B cell (primary cell): ENCODE data around the gene CORO2A. TPM values are rescaled to one million over a fixed set of nuclear protein-coding genes. Genes with fewer than 3 reads are reported as not detected.

Experiments
- ATAC-seq: fragments of 200-7000 bp; cut with Tn5 transposase; one replicate; pipeline ENCODE4 v1.10.0; 2021; ENCODE audit warnings: low read depth, mild to moderate bottlenecking, moderate number of reproducible peaks, moderate library complexity
- CTCF ChIA-PET: fragments of 350-600 bp; sonication (Branson Sonifier 250); formaldehyde crosslinking; loops from one replicate; lab custom pipeline; 2021; ENCODE audit warnings: antibody characterized with exemption, inconsistent platforms; lab: Charles Lee
- POLR2A ChIA-PET: fragments of 350-600 bp; sonication (Branson Sonifier 250); formaldehyde crosslinking; loops from one replicate; lab custom pipeline; 2021; ENCODE audit warnings: antibody characterized with exemption; lab: Charles Lee
- DNase-seq: peaks from one replicate; pipeline ENCODE4 v3.0.0; 2013
- H2AFZ ChIP-seq: 2 replicates; pipeline ENCODE4 v1.6.1; 2012; ENCODE audit warnings: mild to moderate bottlenecking, low read depth, low read length; ENCODE audit not compliant: insufficient read depth, poor library complexity, severe bottlenecking
- H3K27ac ChIP-seq, 2 donors: 1 replicate in 1 of 2; 2 replicates in 1 of 2; pipeline ENCODE4 v1.5.1; 2012 to 2013; ENCODE audit warnings: low read length in 2 of 2, mild to moderate bottlenecking in 2 of 2, moderate library complexity in 1 of 2
- H3K27me3 ChIP-seq, 4 experiments: fragments of 200-600 bp in 1 of 4; sonication (generic) in 1 of 4; replicated peaks in 1 of 4; 1 replicate in 2 of 4; 2 replicates in 2 of 4; pipeline versions ENCODE4 v1.6.1 to v1.7.0; 2013 to 2016; ENCODE audit warnings: low read length in 3 of 4, mild to moderate bottlenecking in 2 of 4, mixed read lengths in 1 of 4, moderate library complexity in 1 of 4; ENCODE audit not compliant: insufficient read depth in 4 of 4, control insufficient read depth in 3 of 4; ENCODE audit errors: control extremely low read depth in 1 of 4
- H3K36me3 ChIP-seq, 2 experiments: replicated peaks in 1 of 2; 1 replicate in 1 of 2; 2 replicates in 1 of 2; pipeline versions ENCODE4 v1.6.1 to v1.7.1; 2013; ENCODE audit warnings: low read length in 1 of 2; ENCODE audit not compliant: insufficient read depth in 2 of 2, control insufficient read depth in 1 of 2; ENCODE audit errors: control extremely low read depth in 1 of 2, extremely low read depth in 1 of 2
- H3K4me1 ChIP-seq, 2 donors: fragments of 200-600 bp in 1 of 2; sonication (generic) in 1 of 2; 1 replicate in 1 of 2; 2 replicates in 1 of 2; pipeline versions ENCODE4 v1.5.1 to v1.6.1; 2013 to 2017; ENCODE audit warnings: low read length in 2 of 2; ENCODE audit not compliant: control insufficient read depth in 2 of 2, insufficient read depth in 2 of 2
- H3K4me2 ChIP-seq: replicated peaks from 2 replicates; pipeline ENCODE3; 2012; ENCODE audit warnings: mild to moderate bottlenecking, low read depth, low read length; ENCODE audit not compliant: poor library complexity, severe bottlenecking
- H3K4me3 ChIP-seq, 5 experiments: fragments of 200-600 bp in 1 of 5; sonication (generic) in 1 of 5; 1 replicate in 3 of 5; 2 replicates in 2 of 5; pipeline versions ENCODE4 v1.5.1 to v1.7.0; 2011 to 2016; ENCODE audit warnings: low read length in 4 of 5, mild to moderate bottlenecking in 4 of 5, low read depth in 2 of 5, control low read depth in 1 of 5, moderate library complexity in 1 of 5; ENCODE audit not compliant: insufficient read depth in 1 of 5; ENCODE audit errors: control extremely low read depth in 1 of 5, extremely low read depth in 1 of 5
- H3K79me2 ChIP-seq: fragments of 200-600 bp; sonication (generic); one replicate; pipeline ENCODE4 v1.6.0; 2016; ENCODE audit warnings: low read length; ENCODE audit not compliant: control insufficient read depth, insufficient read depth
- H3K9ac ChIP-seq: fragments of 200-600 bp; sonication (generic); 2 replicates; pipeline ENCODE4 v1.6.1; 2017; ENCODE audit warnings: mild to moderate bottlenecking, low read length, moderate library complexity
- H3K9me3 ChIP-seq, 3 donors: one replicate each; pipeline versions ENCODE4 v1.6.1 to v1.7.1; 2013; ENCODE audit warnings: low read length in 2 of 3; ENCODE audit not compliant: control insufficient read depth in 2 of 3, insufficient read depth in 1 of 3; ENCODE audit errors: control extremely low read depth in 1 of 3
- H4K20me1 ChIP-seq: 2 replicates; pipeline ENCODE4 v1.6.0; 2012; ENCODE audit warnings: mild to moderate bottlenecking, low read length; ENCODE audit not compliant: insufficient read depth, control insufficient read depth, poor library complexity, severe bottlenecking
- H3K27ac Mint-ChIP-seq: one replicate; pipeline ENCODE4 v1.8.0; 2021; ENCODE audit warnings: mixed read lengths
- H3K27me3 Mint-ChIP-seq: one replicate; pipeline ENCODE4 v1.8.0; 2021; ENCODE audit warnings: mixed read lengths
- H3K4me1 Mint-ChIP-seq: one replicate; pipeline ENCODE4 v1.8.0; 2021; ENCODE audit warnings: mixed read lengths
- H3K4me3 Mint-ChIP-seq: one replicate; pipeline ENCODE4 v1.8.0; 2021; ENCODE audit warnings: mixed read lengths
- H3K9me3 Mint-ChIP-seq: one replicate; pipeline ENCODE4 v1.8.0; 2022; ENCODE audit warnings: mixed read lengths; ENCODE audit not compliant: insufficient read depth
- CTCF ChIP-seq: fragments of 200-600 bp; IDR thresholded peaks from one replicate; pipeline ENCODE4 v1.8.0; 2022; ENCODE audit warnings: antibody characterized with exemption, mild to moderate bottlenecking
- EZH2 ChIP-seq: IDR thresholded peaks from 2 replicates; pipeline ENCODE4 v1.6.1; 2012; ENCODE audit warnings: borderline replicate concordance, low read depth, mild to moderate bottlenecking, moderate library complexity, low read length; ENCODE audit not compliant: insufficient read depth, poor library complexity, severe bottlenecking
- WGBS: methylation state at CpG from one replicate; pipeline ENCODE4 v1.1.5; 2013; ENCODE audit warnings: missing lambda C conversion rate; ENCODE audit not compliant: insufficient coverage; 5-methylcytosine and 5-hydroxymethylcytosine counted together
- intact Hi-C: fragments of 100-400 bp; cut with micrococcal nuclease; formaldehyde crosslinking; loops from one replicate; pipeline ENCODE4 v1.10.0; 2022
- polyA plus RNA-seq: library from polyadenylated mRNA; depleted of rRNA; stranded (reverse); fragments of >200 nt; gene quantifications from 2 replicates; pipeline ENCODE4 v1.2.3, GENCODE V29; 2012
- total RNA-seq, 2 donors: library from RNA; stranded (reverse); fragments of 120-200 nt in 1 of 2; gene quantifications; 1 replicate in 1 of 2; 2 replicates in 1 of 2; pipeline versions ENCODE4 v1.2.3 to v1.2.4, GENCODE V29; 2013 to 2022

The CORO2A gene
- total and polyA plus RNA-seq, 2 donors (not counting 1 experiment from before 2014, with no cell fraction given), result 1.1 to 2.0 TPM

- CTCF ChIA-PET, result interaction anchor here (1.1 kb wide), 1 partner anchor 174 kb away, joined by 7 read pairs; no protein-coding TSS in a partner anchor
- Histone ChIP-seq H3K27ac (no peak overlapping the region), H3K79me2 (no peaks in the 10 kb centered on the region), H3K9ac (no peak overlapping the region), H3K4me3 (no peak overlapping the region), H3K4me1 (peaks cover 0 to 8% of the 10 kb centered on the region in 2 donors), H3K36me3 (peaks cover 13 to 24% of the 10 kb centered on the region in 2 experiments), H3K27me3 (no peaks in the 10 kb centered on the region), H4K20me1 (no peaks in the 10 kb centered on the region), H3K4me2 (no peak overlapping the region), H3K9me3 (no peaks in the 10 kb centered on the region), H2AFZ (no peak overlapping the region)
- ATAC-seq (no peak), DNase-seq (no peak)
- Mint-ChIP-seq H3K4me3 (no peak overlapping the region), H3K27ac (peak overlapping the region; percentile 29), H3K9me3 (no peaks in the 10 kb centered on the region), H3K4me1 (peaks cover 19% of the 10 kb centered on the region), H3K27me3 (no peaks in the 10 kb centered on the region)
- intact Hi-C loops, result no loop called here
- 98% methylated on average over 4 of the region's 7 CpGs for WGBS
- POLR2A ChIA-PET, result no interaction called here
- TF ChIP-seq CTCF (no peak), EZH2 (no peak)
Measured at GRCh38 chr9:98083566-98084183, 108.8 kb downstream of the CORO2A start.

- H3K36me3 ChIP-seq, result peaks cover 13 to 24% of the 10 kb centered on the region in 2 experiments
- H3K4me3 ChIP-seq, result no peak overlapping the region
- H3K4me1 ChIP-seq, result peaks cover 0 to 5% of the 10 kb centered on the region in 2 donors
- H3K4me1 Mint-ChIP-seq, result peaks cover 15% of the 10 kb centered on the region
- ChIA-PET CTCF (no interaction called here), POLR2A (no interaction called here)
- DNase-seq (no peak), ATAC-seq (no peak)
- TF ChIP-seq CTCF (no peak), EZH2 (no peak)
- 90% methylated on average over 2 of the region's 2 CpGs for WGBS
- H3K9me3 Mint-ChIP-seq, result no peaks in the 10 kb centered on the region
- no peaks in the 10 kb centered on the region for H3K27me3 Mint-ChIP-seq
- H3K27ac Mint-ChIP-seq, result peak overlapping the region; percentile 29
- no peak overlapping the region for H3K4me2 ChIP-seq
- H3K27ac ChIP-seq, result no peak overlapping the region
- no peaks in the 10 kb centered on the region for H3K79me2 ChIP-seq
- H4K20me1 ChIP-seq, result no peaks in the 10 kb centered on the region
- H3K27me3 ChIP-seq, result no peaks in the 10 kb centered on the region
- H2AFZ ChIP-seq, result no peak overlapping the region
- H3K9me3 ChIP-seq, result no peaks in the 10 kb centered on the region
- H3K9ac ChIP-seq, result no peak overlapping the region
- H3K4me3 Mint-ChIP-seq, result no peak overlapping the region
- intact Hi-C loops, result no loop called here
Measured at GRCh38 chr9:98083061-98083501, 109.4 kb downstream of the CORO2A start.
